Tibial nerve (tissue), 4 donors: Measurements from ENCODE around the gene FANCI. TPM values are rescaled to one million over a fixed set of nuclear protein-coding genes. Genes with fewer than 3 reads are reported as not detected.

Experiments
- DNase-seq, 2 donors: peaks; one replicate each; pipeline ENCODE4 v3.0.0-alpha.2; 2019; ENCODE audit warnings: low spot score in 2 of 2
- H3K27ac ChIP-seq, 4 donors: fragments of 200-600 bp; sonication (generic) in 3 of 4; one replicate each; pipeline ENCODE4 v1.5.1; 2017 to 2019; ENCODE audit warnings: mild to moderate bottlenecking in 1 of 4
- H3K27me3 ChIP-seq, 2 donors: fragments of 200-600 bp; sonication (generic) in 1 of 2; one replicate each; pipeline versions ENCODE4 v1.5.1 to v1.6.0; 2017 to 2019
- H3K36me3 ChIP-seq, 3 donors: fragments of 200-600 bp; sonication (generic); one replicate each; pipeline ENCODE4 v1.5.1; 2018 to 2019
- H3K4me1 ChIP-seq, 4 donors: fragments of 200-600 bp; sonication (generic) in 3 of 4; one replicate each; pipeline ENCODE4 v1.5.1; 2017 to 2019
- H3K4me3 ChIP-seq, 4 donors: fragments of 200-600 bp; sonication (generic) in 3 of 4; one replicate each; pipeline ENCODE4 v1.5.1; 2017 to 2019; ENCODE audit warnings: mild to moderate bottlenecking in 1 of 4, moderate library complexity in 1 of 4
- H3K9me3 ChIP-seq, 4 donors: fragments of 200-600 bp; sonication (generic) in 3 of 4; one replicate each; pipeline ENCODE4 v1.5.1; 2017 to 2019
- EP300 ChIP-seq, 2 donors: sonication (generic); formaldehyde crosslinking; IDR thresholded peaks; one replicate each; pipeline ENCODE4 v1.6.1; 2017; ENCODE audit warnings: antibody characterized with exemption in 2 of 2, mild to moderate bottlenecking in 1 of 2
- POLR2A ChIP-seq, 2 donors: fragments of 450-650 bp; IDR thresholded peaks; one replicate each; pipeline ENCODE4 v1.6.1; 2017; ENCODE audit warnings: antibody characterized with exemption in 2 of 2, mild to moderate bottlenecking in 2 of 2, moderate library complexity in 2 of 2
- WGBS, 2 donors: methylation state at CpG; one replicate each; pipeline ENCODE4 v1.1.5; 2018; 5-methylcytosine and 5-hydroxymethylcytosine counted together
- total RNA-seq, 4 donors: library from RNA; depleted of rRNA; stranded (reverse); fragments of >200 nt; gene quantifications; one replicate each; pipeline ENCODE4 v1.1.0, GENCODE V29; 2016
- TF ChIP-seq, protein P1 (sequence below), 5 experiments: fragments of 200-600 bp in 3 of 5; fragments of 450-650 bp in 2 of 5; sonication (generic) in 3 of 5; IDR thresholded peaks; one replicate each; pipeline ENCODE4 v1.5.1; 2016 to 2019; ENCODE audit warnings: antibody characterized with exemption in 5 of 5, mild to moderate bottlenecking in 3 of 5, moderate library complexity in 2 of 5

Gene FANCI
- 1 to 10 TPM; 2.7 to 8.7 (median 5.1) TPM for total RNA-seq

DNA sequence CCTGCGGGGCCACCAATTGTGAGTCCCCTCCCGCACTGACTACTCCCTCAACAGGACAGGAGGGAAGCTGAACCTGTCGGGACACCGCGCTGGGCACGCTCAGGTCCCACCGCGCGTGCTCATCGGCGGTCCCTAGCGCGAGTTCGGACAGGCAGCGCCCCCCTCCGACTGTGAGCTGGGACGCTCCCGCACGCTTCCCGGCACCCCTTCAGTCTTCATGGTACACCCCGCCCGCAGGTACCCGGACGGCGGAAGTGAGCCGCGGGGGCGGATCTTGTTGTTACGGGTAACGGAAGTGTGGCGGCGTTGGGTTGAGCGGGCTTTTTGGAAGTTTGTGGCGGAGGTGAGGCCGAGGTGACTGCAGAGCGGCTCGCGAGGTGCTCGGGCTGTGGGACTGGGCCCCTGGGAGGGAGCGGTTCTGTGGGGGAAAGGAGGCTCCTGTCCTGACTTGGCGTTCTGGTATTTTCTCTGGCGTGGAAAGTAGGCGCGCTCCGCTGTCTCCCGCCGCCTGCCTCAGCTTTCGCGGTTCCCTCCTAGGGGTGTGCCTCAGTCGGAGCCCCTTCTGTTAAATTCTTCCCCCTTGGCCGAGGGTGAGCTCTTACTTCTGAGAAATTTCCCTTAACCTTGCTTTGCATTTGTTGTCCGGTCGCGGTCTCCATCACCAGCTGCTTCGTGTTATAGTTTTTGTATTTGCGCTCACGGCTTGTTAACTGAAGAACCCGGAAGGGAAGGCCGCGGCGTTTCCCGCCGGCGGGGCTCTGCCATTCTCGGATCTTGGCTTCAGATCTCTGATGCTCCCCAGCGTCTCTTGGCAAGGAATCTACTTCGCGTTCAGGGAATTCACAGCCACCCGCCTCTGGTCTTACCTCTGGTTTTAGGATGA lies at the start of gene FANCI:
TSS of gene FANCI (plus strand) at position 289 of the 883 bp plus-strand sequence. CDS start 3,669 bp downstream, outside the sequence.
- Histone ChIP-seq H3K4me3 (peak within 1 kb of the TSS; percentile 41 to 84 (median 80)), H3K4me1 (peaks cover 0 to 16% (median 9%) of the 10 kb centered on the region in 4 donors), H3K27ac (peak within 1 kb of the TSS in 3 of 4 donors; percentile 41 to 81 (median 65)), H3K36me3 (no peaks in the 10 kb centered on the region), H3K9me3 (peaks cover 0 to 11% (median 0%) of the 10 kb centered on the region in 4 donors), H3K27me3 (no peaks in the 10 kb centered on the region)
- peak; percentile 92 to 96 for DNase-seq
- 1% methylated on average over 57 to 68 of the region's 69 CpGs for WGBS, 2 donors
- peak; percentile 43 to 76 for TF ChIP-seq EP300 (IDR thresholded peaks at IDR 0.05)
- TF ChIP-seq, protein P1, sequence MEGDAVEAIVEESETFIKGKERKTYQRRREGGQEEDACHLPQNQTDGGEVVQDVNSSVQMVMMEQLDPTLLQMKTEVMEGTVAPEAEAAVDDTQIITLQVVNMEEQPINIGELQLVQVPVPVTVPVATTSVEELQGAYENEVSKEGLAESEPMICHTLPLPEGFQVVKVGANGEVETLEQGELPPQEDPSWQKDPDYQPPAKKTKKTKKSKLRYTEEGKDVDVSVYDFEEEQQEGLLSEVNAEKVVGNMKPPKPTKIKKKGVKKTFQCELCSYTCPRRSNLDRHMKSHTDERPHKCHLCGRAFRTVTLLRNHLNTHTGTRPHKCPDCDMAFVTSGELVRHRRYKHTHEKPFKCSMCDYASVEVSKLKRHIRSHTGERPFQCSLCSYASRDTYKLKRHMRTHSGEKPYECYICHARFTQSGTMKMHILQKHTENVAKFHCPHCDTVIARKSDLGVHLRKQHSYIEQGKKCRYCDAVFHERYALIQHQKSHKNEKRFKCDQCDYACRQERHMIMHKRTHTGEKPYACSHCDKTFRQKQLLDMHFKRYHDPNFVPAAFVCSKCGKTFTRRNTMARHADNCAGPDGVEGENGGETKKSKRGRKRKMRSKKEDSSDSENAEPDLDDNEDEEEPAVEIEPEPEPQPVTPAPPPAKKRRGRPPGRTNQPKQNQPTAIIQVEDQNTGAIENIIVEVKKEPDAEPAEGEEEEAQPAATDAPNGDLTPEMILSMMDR (IDR thresholded peaks at IDR 0.05), result peak; percentile 39 to 75 (median 59)
- TF ChIP-seq POLR2A (IDR thresholded peaks at IDR 0.05), result peak in 1 of 2 donors; percentile 30

DNA sequence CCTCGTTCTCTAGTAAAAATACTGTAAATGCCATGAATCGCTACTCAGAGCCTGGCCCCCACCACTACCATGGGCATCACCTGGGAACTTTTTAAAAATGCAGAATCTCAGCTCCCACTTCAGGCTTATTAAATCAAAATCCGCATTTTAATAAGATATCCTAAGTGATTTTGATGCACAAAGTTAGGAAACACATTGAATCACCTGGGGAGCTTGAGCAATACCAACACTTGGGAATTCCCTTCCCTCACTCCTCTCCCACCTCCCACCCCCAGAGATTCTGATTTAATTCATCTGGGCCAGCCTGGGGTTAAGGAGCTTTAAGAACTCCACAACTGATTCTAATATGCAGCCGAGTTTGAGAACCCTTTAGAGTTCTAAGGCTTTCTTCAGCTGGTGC lies 49.2 kb upstream of the FANCI start:
- WGBS, 2 donors, result 63 to 80% methylated on average over 4 of the region's 4 CpGs
- H3K4me1 ChIP-seq, result peaks cover 0 to 40% (median 14%) of the 10 kb centered on the region in 4 donors
- no peaks in the 10 kb centered on the region for H3K27me3 ChIP-seq
- no peak for TF ChIP-seq POLR2A (IDR thresholded peaks at IDR 0.05)
- H3K4me3 ChIP-seq, result no peak overlapping the region
- H3K27ac ChIP-seq, result peak overlapping the region in 2 of 4 donors; percentile 89 to 92
- peaks cover 6 to 59% (median 10%) of the 10 kb centered on the region in 3 donors for H3K36me3 ChIP-seq
- DNase-seq, result no peak
- no peaks in the 10 kb centered on the region for H3K9me3 ChIP-seq

DNA sequence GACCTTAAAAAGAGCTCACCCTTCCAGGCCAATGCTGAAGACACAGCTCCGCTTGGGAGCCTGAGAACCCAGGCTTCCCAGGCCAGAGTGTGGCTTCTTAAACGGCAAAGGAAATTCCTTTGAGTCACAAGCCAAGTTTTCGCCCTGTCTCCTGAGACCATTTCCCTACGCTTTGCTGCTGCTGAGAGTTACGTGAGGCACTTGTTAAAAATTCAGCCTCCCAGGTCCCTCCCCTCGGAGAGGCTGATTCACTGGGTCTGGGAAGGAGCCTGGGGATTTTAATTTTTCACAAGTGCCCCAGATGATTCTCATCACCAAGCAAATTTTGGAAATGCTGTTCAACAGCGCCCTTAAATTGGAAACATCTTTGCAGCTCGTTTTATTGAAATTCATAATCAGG lies 47.9 kb upstream of the FANCI start:
- 61 to 73% methylated on average over 7 to 8 of the region's 8 CpGs for WGBS, 2 donors
- Histone ChIP-seq H3K4me3 (no peak overlapping the region), H3K36me3 (peaks cover 6 to 47% (median 10%) of the 10 kb centered on the region in 3 donors), H3K27ac (peak overlapping the region in 3 of 4 donors; percentile 52 to 92 (median 89)), H3K4me1 (peaks cover 0 to 52% (median 22%) of the 10 kb centered on the region in 4 donors), H3K27me3 (no peaks in the 10 kb centered on the region), H3K9me3 (no peaks in the 10 kb centered on the region)
- peak in 1 of 2 donors; percentile 5 for TF ChIP-seq EP300 (IDR thresholded peaks at IDR 0.05)
- TF ChIP-seq, protein P1 (IDR thresholded peaks at IDR 0.05), result no peak
- TF ChIP-seq POLR2A (IDR thresholded peaks at IDR 0.05), result no peak
- no peak for DNase-seq

DNA sequence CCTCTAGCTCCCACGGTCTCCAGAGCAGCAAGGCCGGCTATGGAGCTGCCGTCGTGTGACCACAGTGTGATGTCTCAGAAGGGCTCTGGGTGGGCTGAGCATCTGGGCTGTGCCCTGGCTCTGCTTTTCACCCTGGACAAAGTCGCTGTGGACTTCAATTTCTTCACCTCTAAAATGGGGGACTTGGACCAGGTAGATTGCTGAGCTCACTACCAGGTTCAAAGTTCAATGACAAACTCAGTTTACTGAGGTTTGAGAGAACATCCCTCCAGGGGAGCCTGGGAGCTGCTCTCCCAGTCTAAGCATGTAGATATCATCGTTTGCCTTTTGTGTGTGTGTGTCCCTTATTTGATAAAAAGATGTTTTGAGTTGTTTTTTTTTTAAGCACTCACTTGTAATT lies 47.5 kb upstream of the FANCI start:
- 68 to 72% methylated on average over 6 of the region's 6 CpGs for WGBS, 2 donors
- Histone ChIP-seq H3K27ac (peak overlapping the region in 3 of 4 donors; percentile 52 to 92 (median 89)), H3K36me3 (peaks cover 6 to 43% (median 10%) of the 10 kb centered on the region in 3 donors), H3K9me3 (no peaks in the 10 kb centered on the region), H3K4me3 (no peak overlapping the region), H3K4me1 (peaks cover 0 to 56% (median 22%) of the 10 kb centered on the region in 4 donors), H3K27me3 (no peaks in the 10 kb centered on the region)
- TF ChIP-seq POLR2A (IDR thresholded peaks at IDR 0.05) (no peak), EP300 (IDR thresholded peaks at IDR 0.05) (no peak)
- TF ChIP-seq, protein P1 (IDR thresholded peaks at IDR 0.05), result no peak
- DNase-seq, result no peak

DNA sequence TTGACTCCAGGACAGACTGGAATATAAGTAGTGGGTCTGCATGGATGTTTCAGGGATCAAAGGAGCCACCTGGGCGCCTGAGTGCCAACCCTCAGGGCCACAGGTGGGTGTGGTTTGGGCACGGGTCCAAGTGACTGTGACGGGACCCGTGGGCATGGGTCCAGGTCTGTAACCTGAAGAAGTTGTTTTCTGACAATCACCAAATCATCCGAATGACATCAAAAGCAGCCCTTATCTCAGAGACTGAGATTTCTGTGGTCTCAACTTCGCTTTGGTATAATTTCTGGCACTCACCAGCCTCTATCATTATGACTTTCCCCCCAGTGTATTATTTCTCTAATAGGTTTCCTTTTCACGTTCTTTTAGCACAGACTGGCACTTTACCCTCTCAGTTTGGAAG lies 46.8 kb upstream of the FANCI start:
- TF ChIP-seq EP300 (IDR thresholded peaks at IDR 0.05) (no peak), POLR2A (IDR thresholded peaks at IDR 0.05) (no peak)
- TF ChIP-seq, protein P1 (IDR thresholded peaks at IDR 0.05), result no peak
- Histone ChIP-seq H3K4me3 (no peak overlapping the region), H3K27ac (peak overlapping the region; percentile 48 to 92 (median 80)), H3K27me3 (no peaks in the 10 kb centered on the region), H3K4me1 (peaks cover 0 to 60% (median 25%) of the 10 kb centered on the region in 4 donors), H3K9me3 (no peaks in the 10 kb centered on the region), H3K36me3 (peaks cover 6 to 35% (median 10%) of the 10 kb centered on the region in 3 donors)
- WGBS, 2 donors, result 43 to 46% methylated on average over 7 of the region's 7 CpGs
- no peak for DNase-seq
